ENCODE measurements around the gene CCL17. TPM values are rescaled to one million over a fixed set of nuclear protein-coding genes. Genes with fewer than 3 reads are reported as not detected.
"Not testable (repeated sequence)": the region's sequence is repeated elsewhere in the genome, so short reads cannot be mapped to it uniquely, and the experiment has no call there.

Gene CCL17
- total RNA-seq, 1 experiment from 2014 or later: not detected

GRCh38 chr16:57434003-57434402 is 29.4 kb downstream of the CCL17 start:
- in situ Hi-C loops (cut with HindIII; ENCODE audit: low pct_unique_long_range_greater_than_20kb, low sequenced_read_pairs): no loop called here
- ChIA-PET CTCF (no interaction called here), POLR2A (interaction anchor here (0.5 kb wide), 1 partner anchor 14 kb away, joined by 7 read pairs; no protein-coding TSS in a partner anchor)
- Histone ChIP-seq H3K36me3 (ENCODE audit: control insufficient read depth, insufficient read depth, low read length) (peaks cover 21% of the 10 kb centered on the region), H3K4me1 (ENCODE audit: control insufficient read depth, insufficient read depth, low read length) (no peaks in the 10 kb centered on the region), H3K27me3 (ENCODE audit: control insufficient read depth, insufficient read depth, low read length) (no peaks in the 10 kb centered on the region), H3K9me3 (ENCODE audit: control insufficient read depth, insufficient read depth, low read depth, low read length) (no peaks in the 10 kb centered on the region), H3K27ac (ENCODE audit: low read length) (no peak overlapping the region), H3K4me3 (ENCODE audit: low read depth in 2 of 2, low read length in 2 of 2) (no peak overlapping the region)
- TF ChIP-seq CTCF (IDR thresholded peaks at IDR 0.05) (no peak), REST (IDR thresholded peaks at IDR 0.05; ENCODE audit: insufficient read depth in 1 of 2, low read depth in 2 of 2, low read length in 1 of 2) (no peak), SIN3A (IDR thresholded peaks at IDR 0.05; ENCODE audit: borderline replicate concordance, insufficient read depth, low read depth, low read length) (no peak), POLR2AphosphoS5 (IDR thresholded peaks at IDR 0.05; ENCODE audit: low read depth, low read length) (no peak), TCF7L2 (IDR thresholded peaks at IDR 0.05; ENCODE audit: low read depth, low read length) (no peak)
- BruUV-seq (replicated peaks): no TSS peak
- intact Hi-C loops (cut with micrococcal nuclease; ENCODE audit: unreplicated experiment): no loop called here
- no peak for DNase-seq (ENCODE audit: low read depth, low spot score)
- ATAC-seq: no peak

- Histone ChIP-seq H3K9me3 (ENCODE audit: control insufficient read depth, insufficient read depth, low read depth, low read length) (no peaks in the 10 kb centered on the region), H3K4me3 (ENCODE audit: low read depth in 2 of 2, low read length in 2 of 2) (no peak overlapping the region), H3K27ac (ENCODE audit: low read length) (no peak overlapping the region), H3K4me1 (ENCODE audit: control insufficient read depth, insufficient read depth, low read length) (no peaks in the 10 kb centered on the region), H3K27me3 (ENCODE audit: control insufficient read depth, insufficient read depth, low read length) (no peaks in the 10 kb centered on the region), H3K36me3 (ENCODE audit: control insufficient read depth, insufficient read depth, low read length) (peaks cover 17% of the 10 kb centered on the region)
- ATAC-seq: no peak
- in situ Hi-C loops (cut with HindIII; ENCODE audit: low pct_unique_long_range_greater_than_20kb, low sequenced_read_pairs): no loop called here
- intact Hi-C loops (cut with micrococcal nuclease; ENCODE audit: unreplicated experiment): no loop called here
- no peak for DNase-seq (ENCODE audit: low read depth, low spot score)
- no TSS peak for BruUV-seq (replicated peaks)
- ChIA-PET CTCF (interaction anchor here (0.6 kb wide), 1 partner anchor 252 kb away, joined by 4 read pairs; no protein-coding TSS in a partner anchor), POLR2A (no interaction called here)
- TF ChIP-seq REST (IDR thresholded peaks at IDR 0.05; ENCODE audit: insufficient read depth in 1 of 2, low read depth in 2 of 2, low read length in 1 of 2) (no peak), CTCF (IDR thresholded peaks at IDR 0.05) (no peak), TCF7L2 (IDR thresholded peaks at IDR 0.05; ENCODE audit: low read depth, low read length) (no peak), POLR2AphosphoS5 (IDR thresholded peaks at IDR 0.05; ENCODE audit: low read depth, low read length) (no peak), SIN3A (IDR thresholded peaks at IDR 0.05; ENCODE audit: borderline replicate concordance, insufficient read depth, low read depth, low read length) (no peak)
These were observed 31.3 kb downstream of the CCL17 start for GRCh38 chr16:57435838-57436237.

- in situ Hi-C loops (cut with HindIII; ENCODE audit: low pct_unique_long_range_greater_than_20kb, low sequenced_read_pairs); ATAC-seq; intact Hi-C loops (cut with micrococcal nuclease; ENCODE audit: unreplicated experiment); H3K27me3 ChIP-seq (ENCODE audit: control insufficient read depth, insufficient read depth, low read length); BruUV-seq (replicated peaks); H3K9me3 ChIP-seq (ENCODE audit: control insufficient read depth, insufficient read depth, low read depth, low read length); H3K4me3 ChIP-seq (ENCODE audit: low read depth in 2 of 2, low read length in 2 of 2); CTCF ChIA-PET; DNase-seq (ENCODE audit: low read depth, low spot score); H3K4me1 ChIP-seq (ENCODE audit: control insufficient read depth, insufficient read depth, low read length); H3K36me3 ChIP-seq (ENCODE audit: control insufficient read depth, insufficient read depth, low read length); H3K27ac ChIP-seq (ENCODE audit: low read length); POLR2A ChIA-PET: not testable (repeated sequence)
These were observed 35.4 kb downstream of the CCL17 start for GRCh38 chr16:57439947-57440346.

GRCh38 chr16:57440551-57440950 is 36.0 kb downstream of the CCL17 start:
- H3K27me3 ChIP-seq (ENCODE audit: control insufficient read depth, insufficient read depth, low read length); H3K27ac ChIP-seq (ENCODE audit: low read length); ATAC-seq; BruUV-seq (replicated peaks); DNase-seq (ENCODE audit: low read depth, low spot score); H3K9me3 ChIP-seq (ENCODE audit: control insufficient read depth, insufficient read depth, low read depth, low read length); H3K4me1 ChIP-seq (ENCODE audit: control insufficient read depth, insufficient read depth, low read length); H3K4me3 ChIP-seq (ENCODE audit: low read depth in 2 of 2, low read length in 2 of 2); CTCF ChIA-PET; intact Hi-C loops (cut with micrococcal nuclease; ENCODE audit: unreplicated experiment); POLR2A ChIA-PET; in situ Hi-C loops (cut with HindIII; ENCODE audit: low pct_unique_long_range_greater_than_20kb, low sequenced_read_pairs); H3K36me3 ChIP-seq (ENCODE audit: control insufficient read depth, insufficient read depth, low read length): not testable (repeated sequence)

Measured in Panc1 (cell line).